ENCODE measurements around the gene KANK4. TPM values are rescaled to one million over a fixed set of nuclear protein-coding genes. Genes with fewer than 3 reads are reported as not detected.
A peak's percentile ranks its signal among the peaks of the same experiment; 100 is the strongest.

Gene KANK4
- total RNA-seq, 4 donors from 2014 or later = 28.5 to 48.2 (median 45.7) TPM

DNA sequence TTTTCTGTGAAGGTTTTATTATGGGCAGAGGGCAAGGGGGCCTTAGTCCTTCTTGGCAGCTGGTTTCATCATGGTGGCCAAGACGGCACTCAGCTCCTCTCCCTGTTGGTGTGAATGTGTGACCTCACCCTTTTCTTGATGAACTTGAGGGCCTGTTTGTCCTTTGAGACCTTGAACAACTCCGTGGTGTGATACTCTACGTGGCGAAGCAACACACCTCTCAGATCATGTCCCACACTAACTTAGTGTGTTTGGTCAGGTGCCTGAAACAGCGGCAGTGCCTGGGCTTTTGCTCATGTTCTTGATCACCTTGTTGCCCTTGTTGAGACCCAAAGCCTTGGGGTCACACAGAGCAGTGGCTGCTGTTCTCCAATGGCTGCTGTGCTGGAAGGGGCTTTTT, 111.1 kb downstream of the KANK4 start:
- WGBS, 2 donors = 95 to 100% methylated on average over 5 of the region's 5 CpGs

DNA sequence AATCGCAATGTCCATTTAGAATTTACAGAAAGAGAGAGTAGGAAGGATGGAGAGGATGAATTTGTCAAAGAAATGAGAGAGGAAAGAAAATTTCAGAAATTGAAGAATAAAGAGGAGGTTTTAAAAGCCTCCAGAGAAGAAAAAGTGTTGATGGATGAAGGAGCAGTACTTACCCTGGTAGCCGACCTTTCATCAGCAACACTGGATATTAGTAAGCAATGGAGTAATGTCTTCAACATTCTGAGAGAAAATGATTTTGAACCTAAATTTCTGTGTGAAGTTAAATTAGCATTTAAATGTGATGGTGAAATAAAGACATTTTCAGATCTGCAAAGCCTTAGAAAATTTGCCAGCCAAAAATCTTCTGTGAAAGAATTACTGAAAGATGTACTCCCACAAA, 112.0 kb downstream of the KANK4 start:
- Histone ChIP-seq H3K4me1 (no peaks in the 10 kb centered on the region), H3K9me3 (peaks cover 0 to 29% (median 5%) of the 10 kb centered on the region in 4 donors), H3K36me3 (peaks cover 0 to 41% (median 0%) of the 10 kb centered on the region in 3 donors), H3K27me3 (no peaks in the 10 kb centered on the region), H3K4me3 (no peak overlapping the region), H3K27ac (no peak overlapping the region)
- 94 to 95% methylated on average over 2 of the region's 2 CpGs for WGBS, 2 donors
- DNase-seq (ENCODE audit: low spot score in 2 of 2) = no peak
- TF ChIP-seq POLR2A (IDR thresholded peaks at IDR 0.05) (no peak), EP300 (IDR thresholded peaks at IDR 0.05) (no peak)
- TF ChIP-seq, protein P1, sequence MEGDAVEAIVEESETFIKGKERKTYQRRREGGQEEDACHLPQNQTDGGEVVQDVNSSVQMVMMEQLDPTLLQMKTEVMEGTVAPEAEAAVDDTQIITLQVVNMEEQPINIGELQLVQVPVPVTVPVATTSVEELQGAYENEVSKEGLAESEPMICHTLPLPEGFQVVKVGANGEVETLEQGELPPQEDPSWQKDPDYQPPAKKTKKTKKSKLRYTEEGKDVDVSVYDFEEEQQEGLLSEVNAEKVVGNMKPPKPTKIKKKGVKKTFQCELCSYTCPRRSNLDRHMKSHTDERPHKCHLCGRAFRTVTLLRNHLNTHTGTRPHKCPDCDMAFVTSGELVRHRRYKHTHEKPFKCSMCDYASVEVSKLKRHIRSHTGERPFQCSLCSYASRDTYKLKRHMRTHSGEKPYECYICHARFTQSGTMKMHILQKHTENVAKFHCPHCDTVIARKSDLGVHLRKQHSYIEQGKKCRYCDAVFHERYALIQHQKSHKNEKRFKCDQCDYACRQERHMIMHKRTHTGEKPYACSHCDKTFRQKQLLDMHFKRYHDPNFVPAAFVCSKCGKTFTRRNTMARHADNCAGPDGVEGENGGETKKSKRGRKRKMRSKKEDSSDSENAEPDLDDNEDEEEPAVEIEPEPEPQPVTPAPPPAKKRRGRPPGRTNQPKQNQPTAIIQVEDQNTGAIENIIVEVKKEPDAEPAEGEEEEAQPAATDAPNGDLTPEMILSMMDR (IDR thresholded peaks at IDR 0.05) = no peak

More for the DNA sequence above, 111.1 kb downstream of the KANK4 start:
- Histone ChIP-seq H3K27me3 (no peaks in the 10 kb centered on the region), H3K4me1 (no peaks in the 10 kb centered on the region), H3K4me3 (no peak overlapping the region), H3K9me3 (peaks cover 0 to 29% (median 5%) of the 10 kb centered on the region in 4 donors), H3K27ac (no peak overlapping the region), H3K36me3 (peaks cover 0 to 41% (median 0%) of the 10 kb centered on the region in 3 donors)
- TF ChIP-seq, protein P1 (IDR thresholded peaks at IDR 0.05) = no peak
- TF ChIP-seq POLR2A (IDR thresholded peaks at IDR 0.05) (no peak), EP300 (IDR thresholded peaks at IDR 0.05) (no peak)
- no peak for DNase-seq (ENCODE audit: low spot score in 2 of 2)

DNA sequence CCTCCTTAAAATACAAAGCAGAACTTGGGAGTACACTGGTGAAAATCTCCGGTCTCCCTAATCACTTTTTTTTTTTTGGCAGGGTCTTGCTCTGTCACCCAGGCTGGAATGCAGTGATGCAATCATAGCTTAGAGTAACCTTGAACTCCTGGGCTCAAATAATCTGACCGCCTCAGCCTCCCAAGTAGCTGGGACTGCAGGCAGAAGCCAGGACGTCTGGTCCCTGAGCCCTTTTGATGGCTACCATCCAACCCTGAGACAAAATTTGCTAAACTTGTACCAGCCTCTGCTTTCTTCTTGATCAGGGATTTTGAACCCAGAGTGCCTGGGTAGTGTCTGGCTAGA, 120.5 kb downstream of the KANK4 start:
- no peak overlapping the region for H3K27ac ChIP-seq
- H3K36me3 ChIP-seq = peaks cover 0 to 6% (median 0%) of the 10 kb centered on the region in 3 donors
- no peak for DNase-seq (ENCODE audit: low spot score in 2 of 2)
- H3K9me3 ChIP-seq = peaks cover 0 to 2% (median 0%) of the 10 kb centered on the region in 4 donors
- no peak overlapping the region for H3K4me3 ChIP-seq
- peaks cover 0 to 23% (median 3%) of the 10 kb centered on the region in 4 donors for H3K4me1 ChIP-seq
- peaks cover 0 to 15% of the 10 kb centered on the region in 2 donors for H3K27me3 ChIP-seq
- TF ChIP-seq POLR2A (IDR thresholded peaks at IDR 0.05) = no peak
- TF ChIP-seq, protein P1 (IDR thresholded peaks at IDR 0.05) = no peak
- no peak for TF ChIP-seq EP300 (IDR thresholded peaks at IDR 0.05)
- 15 to 18% methylated on average over 3 of the region's 3 CpGs for whole genome bisulfite sequencing, 2 donors

DNA sequence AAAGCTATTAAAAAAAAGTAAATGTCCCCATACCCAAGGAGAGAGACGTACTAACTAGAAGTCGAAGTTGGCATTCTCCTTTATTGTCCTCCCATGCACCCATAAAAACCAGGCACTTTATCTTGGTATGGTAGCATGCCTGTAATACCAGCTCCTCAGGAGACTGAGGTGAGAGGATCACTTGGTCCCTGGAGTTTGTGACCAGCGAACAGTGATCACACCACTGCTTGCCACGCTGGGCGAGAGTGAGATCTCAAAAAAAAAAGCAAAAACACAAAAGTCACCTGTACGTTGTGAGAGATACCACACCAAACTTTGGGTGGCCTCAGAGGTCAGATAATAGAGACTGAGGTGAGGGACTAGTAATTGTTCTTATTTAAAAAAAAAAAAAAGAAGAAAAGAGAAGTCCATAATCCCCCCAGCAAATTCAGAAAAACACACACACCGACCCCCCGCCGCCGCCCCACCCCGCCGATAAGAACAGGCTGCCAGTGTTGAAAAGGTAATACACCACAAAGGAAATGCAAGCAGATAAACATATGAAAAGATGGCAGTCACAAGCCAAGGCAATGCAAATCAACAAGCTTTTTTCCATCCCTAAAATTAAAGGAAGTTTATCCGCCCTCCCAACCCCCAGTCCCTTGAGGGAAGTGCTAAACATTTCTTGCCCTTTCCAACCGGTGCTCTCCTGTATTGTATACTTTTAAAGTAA, 121.0 kb downstream of the KANK4 start:
- no peak overlapping the region for H3K4me3 ChIP-seq
- H3K9me3 ChIP-seq = no peaks in the 10 kb centered on the region
- TF ChIP-seq POLR2A (IDR thresholded peaks at IDR 0.05) (no peak), EP300 (IDR thresholded peaks at IDR 0.05) (no peak)
- TF ChIP-seq, protein P1 (IDR thresholded peaks at IDR 0.05) = no peak
- DNase-seq (ENCODE audit: low spot score in 2 of 2) = no peak
- peaks cover 0 to 15% of the 10 kb centered on the region in 2 donors for H3K27me3 ChIP-seq
- H3K4me1 ChIP-seq = peaks cover 0 to 23% (median 3%) of the 10 kb centered on the region in 4 donors
- no peak overlapping the region for H3K27ac ChIP-seq
- peaks cover 0 to under 1% (median 0%) of the 10 kb centered on the region in 3 donors for H3K36me3 ChIP-seq
- 59 to 65% methylated on average over 14 of the region's 14 CpGs for WGBS, 2 donors

DNA sequence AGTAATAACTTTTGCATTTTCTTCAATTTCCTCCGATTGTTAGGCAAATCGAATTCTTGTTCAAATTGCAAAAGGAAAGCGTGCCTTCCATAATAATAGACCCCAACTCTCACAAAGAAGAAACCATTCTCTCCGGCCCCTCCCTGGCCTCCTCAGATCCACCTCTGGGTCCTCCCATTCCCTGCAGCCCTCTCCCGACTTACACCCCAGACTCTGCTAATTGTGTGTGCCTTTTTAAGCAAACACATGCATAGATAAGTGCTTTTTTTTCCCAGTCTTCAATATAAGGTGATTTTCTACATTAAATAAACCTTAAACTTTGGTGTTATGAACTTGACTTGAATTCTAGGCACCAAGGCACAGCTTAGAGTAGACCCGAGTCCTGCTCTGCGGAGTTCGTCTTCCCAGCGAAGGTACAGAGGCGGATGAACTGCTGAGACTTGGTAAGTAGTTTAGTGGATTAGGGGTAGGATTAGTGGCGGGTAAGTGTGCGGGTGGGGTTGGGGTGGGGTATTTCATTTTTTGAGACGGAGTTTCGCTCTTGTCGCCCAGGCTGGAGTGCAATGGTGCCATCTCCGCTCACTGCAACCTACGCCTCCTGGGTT, 123.0 kb downstream of the KANK4 start:
- Histone ChIP-seq H3K4me3 (peak overlapping the region in 1 of 4 donors; percentile 57), H3K4me1 (peaks cover 0 to 23% (median 3%) of the 10 kb centered on the region in 4 donors), H3K27ac (no peak overlapping the region), H3K9me3 (no peaks in the 10 kb centered on the region), H3K27me3 (peaks cover 0 to 15% of the 10 kb centered on the region in 2 donors), H3K36me3 (no peaks in the 10 kb centered on the region)
- no peak for TF ChIP-seq EP300 (IDR thresholded peaks at IDR 0.05)
- TF ChIP-seq POLR2A (IDR thresholded peaks at IDR 0.05) = no peak
- TF ChIP-seq, protein P1 (IDR thresholded peaks at IDR 0.05) = no peak
- DNase-seq (ENCODE audit: low spot score in 2 of 2) = no peak
- 82 to 83% methylated on average over 17 of the region's 17 CpGs for WGBS, 2 donors
